Measurements from ENCODE around the gene GARNL3. TPM values are rescaled to one million over a fixed set of nuclear protein-coding genes. Genes with fewer than 3 reads are reported as not detected.

GARNL3 gene
- total and polyA plus RNA-seq, 2 donors (not counting 3 experiments of a cell fraction or from before 2014, with no cell fraction given): 1.4 to 8.3 TPM

GRCh38 chr9:127415141-127415540 is 150.6 kb downstream of the GARNL3 start:
- dilution Hi-C loops (cut with MboI; ENCODE audit: extremely low pct_ligation_motif_present, low sequenced_read_pairs): no loop called here
- DNase-seq (ENCODE audit: low read depth, low spot score): no peak
- ChIA-PET CTCF (interaction anchor here (0.9 to 1.2 kb wide), 3 partner anchors 9 to 474 kb away, joined by 3 to 4 read pairs (median 4); partner anchors contain the start of genes SLC2A8 and ZNF79), POLR2A (no interaction called here)
- TF ChIP-seq GATA2 (IDR thresholded peaks at IDR 0.05; ENCODE audit: insufficient read depth, insufficient read length, low read depth, low read length): no peak
- TF ChIP-seq CTCF (IDR thresholded peaks at IDR 0.05; ENCODE audit: extremely low read depth in 1 of 2, insufficient read depth in 1 of 2, low read depth in 1 of 2, low read length in 2 of 2): no peak
- no peak for TF ChIP-seq EZH2 (IDR thresholded peaks at IDR 0.05; ENCODE audit: borderline replicate concordance, low read depth, low read length, severe bottlenecking)
- TF ChIP-seq POLR2A (IDR thresholded peaks at IDR 0.05; ENCODE audit: low read depth, low read length): no peak
- no peak for TF ChIP-seq POLR2AphosphoS5 (IDR thresholded peaks at IDR 0.05; ENCODE audit: insufficient read depth, low read depth, low read length)
- no peak for TF ChIP-seq MAX (IDR thresholded peaks at IDR 0.05; ENCODE audit: insufficient read depth, insufficient read length)
- no peak for TF ChIP-seq FOS (IDR thresholded peaks at IDR 0.05; ENCODE audit: borderline replicate concordance, insufficient read depth, low read length)
- TF ChIP-seq MYC (IDR thresholded peaks at IDR 0.05; ENCODE audit: low read depth, low read length): no peak
- TF ChIP-seq JUN (IDR thresholded peaks at IDR 0.05; ENCODE audit: borderline replicate concordance, insufficient read depth, insufficient read length, low read depth): no peak
- Histone ChIP-seq H4K20me1 (replicated peaks; ENCODE audit: control insufficient read depth, extremely low read depth, insufficient read depth, low read length) (no peaks in the 10 kb centered on the region), H3K79me2 (ENCODE audit: control insufficient read depth, insufficient read depth, low read length) (no peaks in the 10 kb centered on the region), H3K36me3 (ENCODE audit: control insufficient read depth in 2 of 2, extremely low read depth in 1 of 2, insufficient read depth in 2 of 2, low read length in 2 of 2) (no peaks in the 10 kb centered on the region), H3K4me2 (ENCODE audit: insufficient read depth, low read length) (no peak overlapping the region), H3K9ac (replicated peaks; ENCODE audit: extremely low read depth, insufficient read depth, low read length) (no peak overlapping the region), H3K9me1 (replicated peaks; ENCODE audit: control insufficient read depth, extremely low read depth, insufficient read depth, low read length) (no peaks in the 10 kb centered on the region), H3K4me3 (replicated peaks in 1 of 3; ENCODE audit: insufficient read depth in 1 of 3, low read depth in 1 of 3, low read length in 3 of 3) (no peak overlapping the region), H3K27me3 (ENCODE audit: control insufficient read depth in 2 of 2, insufficient read depth in 2 of 2, low read length in 2 of 2) (no peaks in the 10 kb centered on the region), H3K27ac (ENCODE audit: insufficient read depth, low read depth, low read length) (no peak overlapping the region), H2AFZ (ENCODE audit: low read depth, low read length) (no peak overlapping the region), H3K9me3 (replicated peaks; ENCODE audit: control insufficient read depth, insufficient read depth, low read length) (no peaks in the 10 kb centered on the region), H3K4me1 (ENCODE audit: control insufficient read depth, extremely low read depth, insufficient read depth, low read length) (no peaks in the 10 kb centered on the region)
- intact Hi-C loops (cut with micrococcal nuclease): no loop called here
- FAIRE-seq: no peak
- no TSS peak for BruUV-seq (replicated peaks)
